GM12878 (cell line): ENCODE data around the gene SCAF8. TPM values are rescaled to one million over a fixed set of nuclear protein-coding genes. Genes with fewer than 3 reads are reported as not detected.
A peak's percentile ranks its signal among the peaks of the same experiment; 100 is the strongest.

ENCODE experiments used
- ATAC-seq: fragments of 200-7000 bp; cut with Tn5 transposase; 3 replicates; pipeline ENCODE4 v1.9.1; 2020; ENCODE audit warnings: mild to moderate bottlenecking, moderate library complexity
- BruUV-seq: library from RNA; stranded (reverse); fragments of 400-500 nt; replicated peaks from 2 replicates; lab custom pipeline; 2021; lab: Mats Ljungman, UMichigan
- CTCF ChIA-PET: fragments of 300-600 bp; sonication (Branson Sonifier 250); formaldehyde crosslinking; extraction: SDS; loops from one replicate; lab custom pipeline; 2021; ENCODE audit warnings: inconsistent platforms; lab: Yijun Ruan, JAX
- POLR2A ChIA-PET: fragments of 350-600 bp; formaldehyde crosslinking; extraction: SDS; loops from one replicate; lab custom pipeline; 2021; ENCODE audit warnings: inconsistent platforms; lab: Charles Lee
- RAD21 ChIA-PET: fragments of 300-600 bp; sonication (Branson Sonifier 250); formaldehyde crosslinking; loops from one replicate; lab custom pipeline; 2023; ENCODE audit warnings: antibody characterized with exemption; ENCODE audit not compliant: unreplicated experiment; lab: Charles Lee
- SMC1A ChIA-PET: fragments of 300-600 bp; sonication (Branson Sonifier 250); formaldehyde crosslinking; loops from one replicate; lab custom pipeline; 2023; ENCODE audit not compliant: unreplicated experiment, uncharacterized antibody; lab: Charles Lee
- DNase-seq: peaks from one replicate; pipeline ENCODE4 v3.0.0-alpha.2; 2011; ENCODE audit warnings: low read depth, low spot score
- FAIRE-seq: peaks from 3 replicates; lab custom pipeline; 2011; peaks lifted over from hg19 to GRCh38; lab: Jason Lieb, UNC
- H2AFZ ChIP-seq: 2 replicates; pipeline ENCODE4 v1.6.0; 2011; ENCODE audit warnings: low read depth, low read length, control low read depth; ENCODE audit not compliant: control insufficient read depth
- H3K27ac ChIP-seq: 2 replicates; pipeline ENCODE4 v1.5.1; 2011; ENCODE audit warnings: control low read depth; ENCODE audit not compliant: control insufficient read depth, insufficient read depth
- H3K27me3 ChIP-seq, 2 experiments: replicated peaks in 1 of 2; 2 replicates each; pipeline versions ENCODE4 v1.6.0 to v1.6.1; 2011; ENCODE audit warnings: low read length in 1 of 2; ENCODE audit not compliant: control insufficient read depth in 2 of 2, insufficient read depth in 2 of 2
- H3K36me3 ChIP-seq, 2 experiments: 2 replicates each; pipeline ENCODE4 v1.5.1; 2011; ENCODE audit warnings: low read length in 1 of 2; ENCODE audit not compliant: control insufficient read depth in 2 of 2, insufficient read depth in 2 of 2
- H3K4me1 ChIP-seq: 2 replicates; pipeline ENCODE4 v1.6.1; 2011; ENCODE audit warnings: mild to moderate bottlenecking, low read length, moderate library complexity, mixed read lengths; ENCODE audit not compliant: control insufficient read depth, insufficient read depth
- H3K4me2 ChIP-seq: 2 replicates; pipeline ENCODE4 v1.6.0; 2011; ENCODE audit warnings: control low read depth; ENCODE audit not compliant: control insufficient read depth, insufficient read depth
- H3K4me3 ChIP-seq: fragments of 200-600 bp; sonication (generic); 2 replicates; pipeline ENCODE4 v1.5.1; 2016
- H3K79me2 ChIP-seq: 2 replicates; pipeline ENCODE4 v1.6.0; 2011; ENCODE audit warnings: low read length; ENCODE audit not compliant: control insufficient read depth, insufficient read depth
- H3K9ac ChIP-seq: 2 replicates; pipeline ENCODE4 v1.8.0; 2011; ENCODE audit warnings: low read length, control low read depth, mixed read lengths; ENCODE audit not compliant: control insufficient read depth, insufficient read depth
- H3K9me3 ChIP-seq: replicated peaks from 3 replicates; pipeline ENCODE4 v1.5.1; 2011; ENCODE audit warnings: mild to moderate bottlenecking, low read length; ENCODE audit not compliant: control insufficient read depth, insufficient read depth
- H4K20me1 ChIP-seq: 2 replicates; pipeline ENCODE4 v1.6.0; 2011; ENCODE audit not compliant: control insufficient read depth, insufficient read depth
- CHD1 ChIP-seq: IDR thresholded peaks from 2 replicates; pipeline ENCODE4 v1.6.1; 2012; ENCODE audit warnings: low read depth, low read length, improper control_type of control experiment
- NFXL1 ChIP-seq: fragments of 450-650 bp; IDR thresholded peaks from 2 replicates; pipeline ENCODE4 v1.6.1; 2017; ENCODE audit warnings: antibody characterized with exemption, mild to moderate bottlenecking, borderline replicate concordance
- STAT1 ChIP-seq: fragments of 450-650 bp; conservative IDR thresholded peaks from 2 replicates; pipeline ENCODE4 v1.6.1; 2014; ENCODE audit warnings: antibody characterized with exemption, mild to moderate bottlenecking
- WGBS: methylation state at CpG from one replicate; pipeline ENCODE4 v1.1.6; 2016; ENCODE audit warnings: low lambda C conversion rate; ENCODE audit not compliant: insufficient replicate concordance, insufficient coverage; ENCODE audit errors: missing lambda C conversion rate; 5-methylcytosine and 5-hydroxymethylcytosine counted together
- in situ Hi-C: fragments of 300-500 bp; cut with MboI; formaldehyde crosslinking; loops from 9 replicates; pipeline ENCODE4 v1.14.3; 2018; ENCODE audit warnings: mixed read lengths
- intact Hi-C: fragments of 100-400 bp; cut with micrococcal nuclease; formaldehyde crosslinking; loops from one replicate; pipeline ENCODE4 v1.14.2; 2022; ENCODE audit not compliant: unreplicated experiment
- polyA plus RNA-seq, 11 experiments: library from polyadenylated mRNA; depleted of rRNA in 4 of 11; unstranded in 6 of 11; stranded (reverse) in 5 of 11; fragments of >200 nt; fragmentation: Nextera tagmentation in 4 of 11; fragmentation: Illumina TruSeq in 1 of 11; extraction: Ambion mirVana in 4 of 11; extraction: Trizol in 1 of 11; gene quantifications; 1 replicate in 1 of 11; 2 replicates in 10 of 11; pipeline versions ENCODE4 v1.2.1 to v1.2.3, GENCODE V29; 2011 to 2016; ENCODE audit warnings: inconsistent platforms in 2 of 11, missing spikeins in 2 of 11, low read depth in 1 of 11
- total RNA-seq, 4 experiments: library from RNA; depleted of rRNA in 3 of 4; stranded (reverse); fragments of >200 nt in 3 of 4; fragmentation: Illumina TruSeq in 1 of 4; extraction: Trizol in 1 of 4; gene quantifications; 2 replicates each; pipeline versions ENCODE4 v1.2.1 to v1.2.3, GENCODE V29; 2013 to 2021
- TF ChIP-seq, protein P1 (sequence below): fragments of 450-650 bp; IDR thresholded peaks from 2 replicates; pipeline ENCODE4 v1.6.1; 2018; ENCODE audit warnings: mild to moderate bottlenecking, low read depth, moderate library complexity; ENCODE audit not compliant: partially characterized antibody
- TF ChIP-seq, protein P2 (sequence below): fragments of 450-650 bp; IDR thresholded peaks from 2 replicates; pipeline ENCODE4 v1.6.1; 2016; ENCODE audit warnings: mild to moderate bottlenecking
- TF ChIP-seq, protein P3 (sequence below): IDR thresholded peaks from 2 replicates; pipeline ENCODE4 v1.6.1; 2011; ENCODE audit warnings: mild to moderate bottlenecking, low read depth, low read length, moderate library complexity; ENCODE audit not compliant: insufficient replicate concordance

The SCAF8 gene
- total and polyA plus RNA-seq, 10 of the 15 experiments (the other 5 are each of a cell fraction or from before 2014, with no cell fraction given) = 8.1 to 28.8 (median 15.9) TPM

DNA sequence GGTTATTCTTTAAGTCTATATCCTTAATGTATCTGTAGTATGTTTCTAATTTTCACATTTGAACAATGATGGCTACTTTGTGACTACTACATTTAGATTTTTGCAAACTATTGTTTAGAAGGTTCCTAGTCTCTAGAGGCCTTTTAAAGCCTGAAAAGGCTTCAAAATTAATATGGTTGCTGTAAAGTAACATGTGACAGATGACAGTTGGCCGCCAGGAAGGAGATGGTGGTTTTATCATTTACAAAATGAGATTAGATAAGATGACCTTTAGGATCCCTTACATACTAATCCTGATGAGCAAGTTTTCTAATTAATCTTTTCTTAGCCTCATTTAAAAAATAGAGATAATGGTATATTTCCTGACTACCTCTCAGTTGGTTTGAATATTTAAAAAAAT lies 18.8 kb downstream of the SCAF8 start (continued):
- TF ChIP-seq, protein P1, sequence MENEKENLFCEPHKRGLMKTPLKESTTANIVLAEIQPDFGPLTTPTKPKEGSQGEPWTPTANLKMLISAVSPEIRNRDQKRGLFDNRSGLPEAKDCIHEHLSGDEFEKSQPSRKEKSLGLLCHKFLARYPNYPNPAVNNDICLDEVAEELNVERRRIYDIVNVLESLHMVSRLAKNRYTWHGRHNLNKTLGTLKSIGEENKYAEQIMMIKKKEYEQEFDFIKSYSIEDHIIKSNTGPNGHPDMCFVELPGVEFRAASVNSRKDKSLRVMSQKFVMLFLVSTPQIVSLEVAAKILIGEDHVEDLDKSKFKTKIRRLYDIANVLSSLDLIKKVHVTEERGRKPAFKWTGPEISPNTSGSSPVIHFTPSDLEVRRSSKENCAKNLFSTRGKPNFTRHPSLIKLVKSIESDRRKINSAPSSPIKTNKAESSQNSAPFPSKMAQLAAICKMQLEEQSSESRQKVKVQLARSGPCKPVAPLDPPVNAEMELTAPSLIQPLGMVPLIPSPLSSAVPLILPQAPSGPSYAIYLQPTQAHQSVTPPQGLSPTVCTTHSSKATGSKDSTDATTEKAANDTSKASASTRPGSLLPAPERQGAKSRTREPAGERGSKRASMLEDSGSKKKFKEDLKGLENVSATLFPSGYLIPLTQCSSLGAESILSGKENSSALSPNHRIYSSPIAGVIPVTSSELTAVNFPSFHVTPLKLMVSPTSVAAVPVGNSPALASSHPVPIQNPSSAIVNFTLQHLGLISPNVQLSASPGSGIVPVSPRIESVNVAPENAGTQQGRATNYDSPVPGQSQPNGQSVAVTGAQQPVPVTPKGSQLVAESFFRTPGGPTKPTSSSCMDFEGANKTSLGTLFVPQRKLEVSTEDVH = no peak
- no peak for TF ChIP-seq CHD1
- no peak for TF ChIP-seq STAT1
- TF ChIP-seq, all 136 proteins: peak for 0

DNA sequence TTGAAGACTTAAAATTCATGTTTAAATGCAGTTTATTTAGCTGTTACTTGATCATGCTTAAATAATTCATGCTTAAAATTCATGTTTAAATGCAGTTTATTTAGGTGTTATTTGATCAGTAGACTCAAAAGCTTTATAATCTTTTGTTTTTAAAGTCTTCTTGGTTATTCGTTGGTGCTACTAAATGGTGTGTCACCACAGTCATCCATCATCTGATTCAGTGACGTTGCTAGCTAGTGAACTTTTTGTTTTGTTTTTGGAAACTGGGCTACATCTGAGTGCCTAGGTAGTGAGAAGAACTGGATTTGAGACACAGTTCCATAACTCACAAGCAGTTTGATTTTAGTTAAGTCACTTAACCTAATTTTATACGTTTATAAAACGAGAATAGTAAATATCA lies 20.9 kb downstream of the SCAF8 start:
- no peak for FAIRE-seq
- intact Hi-C loops = no loop called here
- Histone ChIP-seq H3K36me3 (no peaks in the 10 kb centered on the region), H3K79me2 (peaks cover 76% of the 10 kb centered on the region), H3K4me2 (no peak overlapping the region), H3K9ac (no peak overlapping the region), H3K27ac (no peak overlapping the region), H4K20me1 (no peaks in the 10 kb centered on the region), H3K4me3 (no peak overlapping the region), H3K9me3 (no peaks in the 10 kb centered on the region; the same call in 2 of the 3 replicates), H2AFZ (no peak overlapping the region), H3K4me1 (no peaks in the 10 kb centered on the region), H3K27me3 (no peaks in the 10 kb centered on the region)
- in situ Hi-C loops = no loop called here
- ChIA-PET SMC1A (interaction anchor here (0.9 to 1.9 kb wide), 4 partner anchors 11 to 27 kb away, joined by 3 to 5 read pairs (median 3); no protein-coding TSS in a partner anchor), POLR2A (interaction anchor here (0.6 kb wide), 1 partner anchor 12 kb away, joined by 5 read pairs; no protein-coding TSS in a partner anchor), RAD21 (no interaction called here), CTCF (interaction anchor here (1.1 to 1.5 kb wide), 2 partner anchors 14 to 78 kb away, joined by 4 to 7 read pairs; no protein-coding TSS in a partner anchor)
- TF ChIP-seq, protein P2, sequence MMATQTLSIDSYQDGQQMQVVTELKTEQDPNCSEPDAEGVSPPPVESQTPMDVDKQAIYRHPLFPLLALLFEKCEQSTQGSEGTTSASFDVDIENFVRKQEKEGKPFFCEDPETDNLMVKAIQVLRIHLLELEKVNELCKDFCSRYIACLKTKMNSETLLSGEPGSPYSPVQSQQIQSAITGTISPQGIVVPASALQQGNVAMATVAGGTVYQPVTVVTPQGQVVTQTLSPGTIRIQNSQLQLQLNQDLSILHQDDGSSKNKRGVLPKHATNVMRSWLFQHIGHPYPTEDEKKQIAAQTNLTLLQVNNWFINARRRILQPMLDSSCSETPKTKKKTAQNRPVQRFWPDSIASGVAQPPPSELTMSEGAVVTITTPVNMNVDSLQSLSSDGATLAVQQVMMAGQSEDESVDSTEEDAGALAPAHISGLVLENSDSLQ = peak; percentile 82
- no peak for TF ChIP-seq NFXL1
- TF ChIP-seq, protein P3, sequence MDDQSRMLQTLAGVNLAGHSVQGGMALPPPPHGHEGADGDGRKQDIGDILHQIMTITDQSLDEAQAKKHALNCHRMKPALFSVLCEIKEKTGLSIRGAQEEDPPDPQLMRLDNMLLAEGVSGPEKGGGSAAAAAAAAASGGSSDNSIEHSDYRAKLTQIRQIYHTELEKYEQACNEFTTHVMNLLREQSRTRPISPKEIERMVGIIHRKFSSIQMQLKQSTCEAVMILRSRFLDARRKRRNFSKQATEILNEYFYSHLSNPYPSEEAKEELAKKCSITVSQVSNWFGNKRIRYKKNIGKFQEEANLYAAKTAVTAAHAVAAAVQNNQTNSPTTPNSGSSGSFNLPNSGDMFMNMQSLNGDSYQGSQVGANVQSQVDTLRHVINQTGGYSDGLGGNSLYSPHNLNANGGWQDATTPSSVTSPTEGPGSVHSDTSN = peak; percentile 58
- no TSS peak for BruUV-seq
- ATAC-seq = 0 out of 3 replicates have a peak, but pooled peaks have one; percentile 31
- DNase-seq = no peak
- 65% methylated on average over 4 of the region's 4 CpGs for WGBS
